ENCODE measurements around the gene POLA1. TPM values are rescaled to one million over a fixed set of nuclear protein-coding genes. Genes with fewer than 3 reads are reported as not detected.

Gene POLA1
- total RNA-seq, 2 donors from 2014 or later, result 7.9 to 19.6 TPM

GRCh38 chrX:25004040-25004439 lies 310.3 kb downstream of the POLA1 start:
- intact Hi-C loops (cut with DNase I), result no loop called here
- H3K27ac ChIP-seq, result no peak overlapping the region
- peaks cover 62% of the 10 kb centered on the region for H3K27me3 ChIP-seq

GRCh38 chrX:25004485-25005032 lies 310.8 kb downstream of the POLA1 start:
- no peak for DNase-seq
- no peak for TF ChIP-seq CTCF (IDR thresholded peaks at IDR 0.05)
- Histone ChIP-seq H3K27ac (no peak overlapping the region), H3K4me3 (no peak overlapping the region), H3K4me1 (no peaks in the 10 kb centered on the region), H3K36me3 (no peaks in the 10 kb centered on the region), H3K9ac (ENCODE audit: low read depth in 2 of 2, low read length in 2 of 2) (no peak overlapping the region), H3K27me3 (peaks cover 66% of the 10 kb centered on the region), H3K9me3 (no peaks in the 10 kb centered on the region)
- intact Hi-C loops (cut with DNase I), result no loop called here

More at GRCh38 chrX:25004040-25004439, 310.3 kb downstream of the POLA1 start:
- Histone ChIP-seq H3K4me1 (no peaks in the 10 kb centered on the region), H3K9ac (ENCODE audit: low read depth in 2 of 2, low read length in 2 of 2) (no peak overlapping the region), H3K36me3 (no peaks in the 10 kb centered on the region), H3K9me3 (no peaks in the 10 kb centered on the region), H3K4me3 (no peak overlapping the region)
- TF ChIP-seq CTCF (IDR thresholded peaks at IDR 0.05), result no peak
- DNase-seq, result no peak

- H3K27me3 ChIP-seq, result peaks cover 71% of the 10 kb centered on the region
- DNase-seq, result no peak
- intact Hi-C loops (cut with DNase I), result no loop called here
- no peaks in the 10 kb centered on the region for H3K4me1 ChIP-seq
- no peak overlapping the region for H3K4me3 ChIP-seq
- H3K27ac ChIP-seq, result no peak overlapping the region
- TF ChIP-seq CTCF (IDR thresholded peaks at IDR 0.05), result no peak
- H3K9ac ChIP-seq (ENCODE audit: low read depth in 2 of 2, low read length in 2 of 2), result no peak overlapping the region
- H3K36me3 ChIP-seq, result no peaks in the 10 kb centered on the region
- no peaks in the 10 kb centered on the region for H3K9me3 ChIP-seq
These were observed 311.3 kb downstream of the POLA1 start for GRCh38 chrX:25005034-25005381.

- H3K27ac ChIP-seq, result no peak overlapping the region
- no peaks in the 10 kb centered on the region for H3K9me3 ChIP-seq
- no peak overlapping the region for H3K4me3 ChIP-seq
- DNase-seq, result no peak
- peaks cover 77% of the 10 kb centered on the region for H3K27me3 ChIP-seq
- no peaks in the 10 kb centered on the region for H3K4me1 ChIP-seq
- intact Hi-C loops (cut with DNase I), result no loop called here
- no peak overlapping the region for H3K9ac ChIP-seq (ENCODE audit: low read depth in 2 of 2, low read length in 2 of 2)
- TF ChIP-seq CTCF (IDR thresholded peaks at IDR 0.05), result no peak
- no peaks in the 10 kb centered on the region for H3K36me3 ChIP-seq
These were observed 311.9 kb downstream of the POLA1 start for GRCh38 chrX:25005382-25006185.

- Histone ChIP-seq H3K27me3 (peaks cover 87% of the 10 kb centered on the region), H3K9ac (ENCODE audit: low read depth in 2 of 2, low read length in 2 of 2) (no peak overlapping the region), H3K4me3 (no peak overlapping the region), H3K9me3 (no peaks in the 10 kb centered on the region), H3K36me3 (no peaks in the 10 kb centered on the region), H3K4me1 (no peaks in the 10 kb centered on the region), H3K27ac (no peak overlapping the region)
- TF ChIP-seq CTCF (IDR thresholded peaks at IDR 0.05), result no peak
- DNase-seq, result no peak
- intact Hi-C loops (cut with DNase I), result no loop called here
These were observed 312.9 kb downstream of the POLA1 start for GRCh38 chrX:25006586-25007058.

All from colonic mucosa (tissue), 4 donors.